GM19043 (cell line): ENCODE data around the gene MED25.

Experiments
- ATAC-seq: cut with Tn5 transposase; IDR thresholded peaks from one replicate; pipeline ENCODE4 v1.9.1; 2021; ENCODE audit warnings: low read depth; ENCODE audit not compliant: unreplicated experiment

Gene MED25

GRCh38 chr19:49817964-49818648, at the start of gene MED25:
TSS of gene MED25 (plus strand) at chr19:49818289. CDS start at chr19:49818342, 53 bp downstream.
- no peak for ATAC-seq

GRCh38 chr19:49770529-49770928, 47.6 kb upstream of the MED25 start:
- no peak for ATAC-seq

GRCh38 chr19:49771674-49772139, 46.4 kb upstream of the MED25 start:
- no peak for ATAC-seq

- no peak for ATAC-seq
Measured at GRCh38 chr19:49772850-49773432, 45.1 kb upstream of the MED25 start.

- ATAC-seq, result no peak
Measured at GRCh38 chr19:49773663-49774350, 44.3 kb upstream of the MED25 start.

- ATAC-seq, result no peak
Measured at GRCh38 chr19:49774969-49775368, 43.1 kb upstream of the MED25 start.

GRCh38 chr19:49775742-49776370, 42.2 kb upstream of the MED25 start:
- no peak for ATAC-seq

GRCh38 chr19:49776371-49776764, 41.7 kb upstream of the MED25 start:
- ATAC-seq, result no peak

GRCh38 chr19:49779731-49780555, 38.1 kb upstream of the MED25 start:
- ATAC-seq, result no peak

- ATAC-seq, result no peak
Measured at GRCh38 chr19:49780861-49781260, 37.2 kb upstream of the MED25 start.

GRCh38 chr19:49781394-49781793, 36.7 kb upstream of the MED25 start:
- no peak for ATAC-seq

GRCh38 chr19:49782515-49782914, 35.6 kb upstream of the MED25 start:
- ATAC-seq, result no peak

GRCh38 chr19:49786376-49786820, 31.7 kb upstream of the MED25 start:
- ATAC-seq, result no peak

GRCh38 chr19:49787746-49788145, 30.3 kb upstream of the MED25 start:
- no peak for ATAC-seq

GRCh38 chr19:49788857-49789256, 29.2 kb upstream of the MED25 start:
- no peak for ATAC-seq

GRCh38 chr19:49790866-49791265, 27.2 kb upstream of the MED25 start:
- no peak for ATAC-seq

- no peak for ATAC-seq
Measured at GRCh38 chr19:49791776-49792445, 26.2 kb upstream of the MED25 start.

GRCh38 chr19:49792829-49793560, 25.1 kb upstream of the MED25 start:
- no peak for ATAC-seq

- no peak for ATAC-seq
Measured at GRCh38 chr19:49793561-49793840, 24.6 kb upstream of the MED25 start.
